ENCODE data around the gene TNC.

TNC gene

DNA sequence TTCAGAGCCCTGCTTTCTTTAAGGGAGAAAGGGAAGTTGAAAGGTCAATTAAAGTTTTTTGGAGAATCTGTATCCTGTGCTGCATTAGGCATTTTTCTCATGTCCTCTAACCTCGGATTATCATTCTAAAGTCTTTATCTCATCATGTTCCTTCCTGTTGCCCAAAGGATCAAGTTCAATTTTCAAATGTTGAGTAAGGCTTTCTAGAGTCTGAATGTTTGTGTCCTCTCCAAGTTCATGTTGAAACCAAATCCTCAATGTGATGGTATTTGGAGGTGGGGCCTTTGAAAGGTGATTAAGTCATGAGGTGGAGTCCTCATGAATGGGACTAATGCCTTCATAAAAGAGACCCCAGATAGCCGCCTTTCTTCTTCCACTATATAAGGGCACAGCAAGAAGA lies 20.2 kb upstream of the TNC start:
- CTCF ChIA-PET = no interaction called here
- TF ChIP-seq, protein P1, sequence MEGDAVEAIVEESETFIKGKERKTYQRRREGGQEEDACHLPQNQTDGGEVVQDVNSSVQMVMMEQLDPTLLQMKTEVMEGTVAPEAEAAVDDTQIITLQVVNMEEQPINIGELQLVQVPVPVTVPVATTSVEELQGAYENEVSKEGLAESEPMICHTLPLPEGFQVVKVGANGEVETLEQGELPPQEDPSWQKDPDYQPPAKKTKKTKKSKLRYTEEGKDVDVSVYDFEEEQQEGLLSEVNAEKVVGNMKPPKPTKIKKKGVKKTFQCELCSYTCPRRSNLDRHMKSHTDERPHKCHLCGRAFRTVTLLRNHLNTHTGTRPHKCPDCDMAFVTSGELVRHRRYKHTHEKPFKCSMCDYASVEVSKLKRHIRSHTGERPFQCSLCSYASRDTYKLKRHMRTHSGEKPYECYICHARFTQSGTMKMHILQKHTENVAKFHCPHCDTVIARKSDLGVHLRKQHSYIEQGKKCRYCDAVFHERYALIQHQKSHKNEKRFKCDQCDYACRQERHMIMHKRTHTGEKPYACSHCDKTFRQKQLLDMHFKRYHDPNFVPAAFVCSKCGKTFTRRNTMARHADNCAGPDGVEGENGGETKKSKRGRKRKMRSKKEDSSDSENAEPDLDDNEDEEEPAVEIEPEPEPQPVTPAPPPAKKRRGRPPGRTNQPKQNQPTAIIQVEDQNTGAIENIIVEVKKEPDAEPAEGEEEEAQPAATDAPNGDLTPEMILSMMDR (IDR thresholded peaks at IDR 0.05; ENCODE audit: control extremely low read depth, extremely low read depth, low read depth, missing control alignments) = no peak
- POLR2A ChIA-PET = no interaction called here
- no peak for DNase-seq (ENCODE audit: extremely low spot score)

DNA sequence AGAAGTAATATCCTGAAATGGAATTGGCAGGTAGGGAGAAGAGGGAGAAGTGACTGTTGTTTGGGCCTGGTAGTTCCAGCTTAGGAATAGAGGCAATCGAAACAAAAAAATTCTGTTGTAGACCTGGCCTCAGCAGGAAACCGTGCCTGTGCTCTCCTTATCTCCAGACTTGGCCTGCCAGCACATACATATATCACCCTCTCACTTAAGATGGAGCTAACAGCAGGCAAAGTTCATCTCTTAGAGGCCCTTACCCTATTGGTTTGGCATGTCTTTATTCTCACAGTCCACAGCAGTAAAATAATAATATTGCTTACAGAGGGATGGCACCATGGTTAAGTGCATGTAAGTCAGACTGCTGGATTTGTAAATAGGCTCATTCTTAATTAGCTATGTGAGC lies 19.6 kb upstream of the TNC start:
- TF ChIP-seq, protein P1 (IDR thresholded peaks at IDR 0.05; ENCODE audit: control extremely low read depth, extremely low read depth, low read depth, missing control alignments) = no peak
- ChIA-PET POLR2A (no interaction called here), CTCF (interaction anchor here (1.7 kb wide), 1 partner anchor 25 kb away, joined by 3 read pairs; no protein-coding TSS in a partner anchor)
- DNase-seq (ENCODE audit: extremely low spot score) = no peak

DNA sequence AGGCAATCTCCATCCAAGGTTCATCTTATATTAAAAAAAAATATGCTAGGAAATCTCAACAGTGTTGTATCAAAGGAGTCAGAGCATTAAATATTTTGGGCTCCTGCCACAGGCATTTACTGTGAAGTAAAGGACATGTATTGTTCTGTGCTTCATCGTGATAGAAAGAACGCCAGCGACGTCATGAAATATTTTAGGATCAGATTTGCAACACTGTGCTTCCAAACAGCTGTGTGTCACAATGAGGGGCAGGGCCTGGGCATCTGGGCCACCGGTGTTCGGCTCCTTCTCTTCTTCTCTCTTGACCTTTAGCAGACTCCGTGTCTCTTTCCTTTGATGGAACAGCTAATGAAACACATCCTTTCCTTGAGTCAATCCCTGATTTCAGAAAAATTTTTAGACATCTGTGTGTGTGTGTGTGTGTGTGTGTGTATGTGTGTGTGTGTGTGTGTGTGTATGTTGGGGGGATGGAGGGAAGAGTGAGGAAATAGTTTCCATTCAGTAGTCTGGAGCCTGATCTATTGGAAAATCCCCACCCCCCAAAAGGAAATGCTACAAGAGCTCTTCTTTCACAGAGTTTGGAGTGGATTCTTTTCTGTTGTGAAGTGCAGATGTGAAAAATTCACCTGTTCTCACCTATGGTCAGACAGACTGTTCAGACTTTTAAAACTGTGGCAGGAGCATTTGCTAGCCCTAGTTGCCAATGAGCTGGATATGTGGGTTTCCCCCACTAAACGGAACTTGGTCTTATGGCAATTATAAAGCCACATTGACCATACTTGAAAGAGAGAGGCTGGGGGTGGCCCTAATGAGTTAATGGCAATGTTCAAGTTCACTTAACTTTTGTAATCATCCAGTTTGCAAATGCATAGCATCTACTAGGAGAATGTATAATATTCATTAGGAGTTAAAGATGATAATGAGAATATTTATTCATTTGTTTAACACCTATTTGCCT lies 18.1 kb upstream of the TNC start:
- no peak for DNase-seq (ENCODE audit: extremely low spot score)
- ChIA-PET CTCF (interaction anchor here (1.5 to 1.7 kb wide), 2 partner anchors 9 to 23 kb away, joined by 3 to 6 read pairs; no protein-coding TSS in a partner anchor), POLR2A (no interaction called here)
- TF ChIP-seq, protein P1 (IDR thresholded peaks at IDR 0.05; ENCODE audit: control extremely low read depth, extremely low read depth, low read depth, missing control alignments) = no peak

DNA sequence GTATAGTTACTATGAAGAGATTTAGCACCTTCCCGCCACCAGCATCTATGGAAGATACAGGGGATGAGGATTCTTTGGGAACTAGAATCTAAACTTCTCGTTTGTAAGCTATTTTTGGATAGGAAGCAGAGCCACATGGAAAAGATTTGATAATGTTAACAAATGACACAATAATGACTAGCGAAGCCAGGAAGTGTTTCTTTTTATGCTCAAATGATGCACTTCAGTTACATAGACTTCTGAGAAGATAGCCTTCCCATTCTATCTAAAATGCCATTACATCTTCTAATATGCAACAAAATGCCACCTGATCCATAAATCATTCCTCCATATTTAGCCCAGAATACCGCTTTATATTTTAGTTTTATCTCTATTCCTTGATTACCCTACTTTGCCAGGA lies 17.0 kb upstream of the TNC start:
- CTCF ChIA-PET = no interaction called here
- POLR2A ChIA-PET = no interaction called here
- TF ChIP-seq, protein P1 (IDR thresholded peaks at IDR 0.05; ENCODE audit: control extremely low read depth, extremely low read depth, low read depth, missing control alignments) = no peak
- no peak for DNase-seq (ENCODE audit: extremely low spot score)

DNA sequence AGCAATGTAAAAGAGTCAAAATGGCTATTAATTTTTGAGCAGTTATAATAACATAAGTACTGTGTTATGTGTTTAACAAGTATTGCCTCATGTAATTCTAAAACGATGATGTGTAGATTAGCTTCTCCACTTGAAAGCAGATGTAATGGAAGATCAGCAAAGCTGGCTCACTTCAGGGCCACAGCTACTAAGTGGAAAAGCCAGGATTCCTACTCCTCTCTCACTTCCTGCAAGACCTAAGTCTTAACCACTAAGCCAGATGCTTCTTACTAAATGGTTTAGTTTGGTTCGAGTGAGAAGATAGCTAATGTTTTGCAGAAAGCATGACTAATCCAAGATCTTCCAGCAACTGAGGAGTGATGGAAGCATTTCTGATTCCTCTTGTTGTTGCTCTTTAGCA lies 15.7 kb upstream of the TNC start:
- ChIA-PET POLR2A (no interaction called here), CTCF (interaction anchor here (0.9 to 1.1 kb wide), 2 partner anchors 8 to 10 kb away, joined by 3 read pairs; no protein-coding TSS in a partner anchor)
- TF ChIP-seq, protein P1 (IDR thresholded peaks at IDR 0.05; ENCODE audit: control extremely low read depth, extremely low read depth, low read depth, missing control alignments) = no peak
- no peak for DNase-seq (ENCODE audit: extremely low spot score)

DNA sequence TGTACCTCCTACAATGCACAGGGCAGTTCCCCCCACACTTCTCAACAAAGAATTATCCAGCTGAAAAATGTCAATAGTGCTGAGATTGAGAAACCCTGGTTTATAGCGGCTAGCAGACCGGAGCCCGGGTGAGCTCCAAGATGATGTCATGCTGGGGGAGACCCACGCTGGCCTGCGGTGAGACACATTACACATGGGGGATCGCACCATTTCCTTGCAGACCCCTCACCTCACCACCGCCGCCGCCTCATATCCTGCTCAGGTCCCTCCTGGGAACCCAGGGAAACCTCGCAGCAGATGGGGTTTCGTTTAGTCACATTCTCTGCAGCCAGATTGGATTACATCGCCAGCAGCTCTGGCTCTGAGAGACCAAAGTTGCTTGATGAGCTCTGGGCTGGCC lies 14.7 kb upstream of the TNC start:
- ChIA-PET POLR2A (no interaction called here), CTCF (interaction anchor here (0.7 to 1.1 kb wide), 4 partner anchors 9 to 18 kb away, joined by 3 read pairs; no protein-coding TSS in a partner anchor)
- no peak for DNase-seq (ENCODE audit: extremely low spot score)
- TF ChIP-seq, protein P1 (IDR thresholded peaks at IDR 0.05; ENCODE audit: control extremely low read depth, extremely low read depth, low read depth, missing control alignments) = no peak
